ENCODE data around the gene HTR6. TPM values are rescaled to one million over a fixed set of nuclear protein-coding genes. Genes with fewer than 3 reads are reported as not detected.
A peak's percentile ranks its signal among the peaks of the same experiment; 100 is the strongest.

HTR6 gene
- total RNA-seq, 1 experiment from 2014 or later, result 0.57 TPM

- CTCF ChIA-PET, result interaction anchor here (0.9 to 6.5 kb wide), 5 partner anchors 9 to 43 kb away, joined by 3 to 70 read pairs (median 7); no protein-coding TSS in a partner anchor
- H3K9me3 ChIP-seq (ENCODE audit: control insufficient read depth in 1 of 2, insufficient read depth in 1 of 2, low read depth in 1 of 2, low read length in 2 of 2), result no peaks in the 10 kb centered on the region
- no peaks in the 10 kb centered on the region for H3K27me3 ChIP-seq (ENCODE audit: insufficient read depth, low read length)
- BruUV-seq (replicated peaks), result no TSS peak
- POLR2A ChIA-PET, result no interaction called here
- H3K27ac ChIP-seq (ENCODE audit: low read depth, low read length), result no peak overlapping the region
- TF ChIP-seq SP1 (IDR thresholded peaks at IDR 0.05; ENCODE audit: low read depth) (no peak), CTCF (IDR thresholded peaks at IDR 0.05 in 2 of 3, conservative IDR thresholded peaks at IDR 0.05 in 1 of 3; ENCODE audit: borderline replicate concordance in 1 of 3, insufficient read depth in 1 of 3, low read depth in 2 of 3, low read length in 2 of 3) (peak; percentile 67 to 93 (median 91)), POLR2AphosphoS5 (IDR thresholded peaks at IDR 0.05; ENCODE audit: low read depth, low read length) (no peak), CBX3 (IDR thresholded peaks at IDR 0.05; ENCODE audit: low read depth) (no peak), CEBPB (IDR thresholded peaks at IDR 0.05; ENCODE audit: low read depth) (no peak), RAD21 (IDR thresholded peaks at IDR 0.05; ENCODE audit: low read depth) (peak; percentile 61)
- no peak overlapping the region for H3K4me3 ChIP-seq (replicated peaks in 1 of 2; ENCODE audit: low read depth in 1 of 2, low read length in 2 of 2)
- intact Hi-C loops (cut with micrococcal nuclease), result loop anchor here (5.0 kb wide), 1 partner anchor 42 kb away; the partner anchor contains the start of gene HTR6
- H3K9ac ChIP-seq (ENCODE audit: low read length), result no peak overlapping the region
- RAD21 ChIA-PET (ENCODE audit: low non-redundant PET in 1 of 2, low total read pairs in 2 of 2, uncharacterized antibody in 2 of 2, unreplicated experiment in 2 of 2), result interaction anchor here (0.8 to 1.7 kb wide), 2 partner anchors 42 kb away, joined by 3 to 8 read pairs; no protein-coding TSS in a partner anchor
- DNase-seq (ENCODE audit: low read depth, low spot score) (peak; percentile 28), ATAC-seq (peak; percentile 98)
- no peaks in the 10 kb centered on the region for H4K20me1 ChIP-seq (ENCODE audit: insufficient read depth)
- peaks cover 0 to 3% of the 10 kb centered on the region in 2 experiments; a peak in 1 of 4 replicates for H3K4me1 ChIP-seq (ENCODE audit: control insufficient read depth in 1 of 2, insufficient read depth in 2 of 2, low read length in 2 of 2)
- H3K36me3 ChIP-seq (ENCODE audit: control insufficient read depth in 1 of 2, insufficient read depth in 2 of 2, low read length in 2 of 2), result no peaks in the 10 kb centered on the region
- no peaks in the 10 kb centered on the region for H3K9me2 ChIP-seq (ENCODE audit: insufficient read depth)
- H2AFZ ChIP-seq (ENCODE audit: low read depth, low read length, poor library complexity, severe bottlenecking), result no peak overlapping the region
- H3K79me2 ChIP-seq (ENCODE audit: insufficient read depth, low read length), result no peaks in the 10 kb centered on the region
- H3K4me2 ChIP-seq (ENCODE audit: low read length), result no peak overlapping the region
Measured at GRCh38 chr1:19704247-19705113, 39.8 kb downstream of the HTR6 start.
